ENCODE data around the gene SLC35F5.

GRCh38 chr2:113694438-113694837 lies 62.0 kb downstream of the SLC35F5 start:
- no peak for TF ChIP-seq REST (IDR thresholded peaks at IDR 0.05)
- TF ChIP-seq ZSCAN20 (CRISPR knock-in tag; IDR thresholded peaks at IDR 0.05): no peak
- TF ChIP-seq POLR2A (IDR thresholded peaks at IDR 0.05; ENCODE audit: low read length): no peak
- TF ChIP-seq MYC (IDR thresholded peaks at IDR 0.05; ENCODE audit: borderline replicate concordance, low read length): no peak
- no peak for TF ChIP-seq RCOR1 (IDR thresholded peaks at IDR 0.05; ENCODE audit: low read depth, low read length)
- TF ChIP-seq CTCF (IDR thresholded peaks at IDR 0.05): no peak
- TF ChIP-seq EP300 (IDR thresholded peaks at IDR 0.05): no peak

Measured in A549 (cell line).